Liver (tissue), 9 donors: ENCODE measurements around the gene SMG6. TPM values are rescaled to one million over a fixed set of nuclear protein-coding genes. Genes with fewer than 3 reads are reported as not detected.

ENCODE experiments used
- DNase-seq: peaks from one replicate; pipeline ENCODE4 v3.0.0-alpha.2; 2017; ENCODE audit warnings: low spot score
- H3K27ac ChIP-seq, 2 donors: one replicate each; pipeline ENCODE4 v1.7.0; 2013; ENCODE audit warnings: inconsistent platforms in 2 of 2, low read length in 2 of 2, control low read depth in 1 of 2, low read depth in 1 of 2, mild to moderate bottlenecking in 1 of 2
- H3K27me3 ChIP-seq, 4 donors: one replicate each; pipeline versions ENCODE4 v1.6.1 to v1.7.0; 2013; ENCODE audit warnings: low read length in 3 of 4, inconsistent platforms in 1 of 4, mild to moderate bottlenecking in 1 of 4, moderate library complexity in 1 of 4; ENCODE audit not compliant: control insufficient read depth in 4 of 4, insufficient read depth in 4 of 4
- H3K36me3 ChIP-seq, 4 donors: one replicate each; pipeline versions ENCODE4 v1.6.1 to v1.7.0; 2013; ENCODE audit warnings: low read length in 3 of 4, mild to moderate bottlenecking in 3 of 4, low read depth in 1 of 4, moderate library complexity in 1 of 4; ENCODE audit not compliant: control insufficient read depth in 4 of 4, insufficient read depth in 3 of 4
- H3K4me1 ChIP-seq, 4 donors: one replicate each; pipeline versions ENCODE4 v1.6.1 to v1.7.0; 2013; ENCODE audit warnings: low read length in 3 of 4, mild to moderate bottlenecking in 3 of 4, moderate library complexity in 1 of 4; ENCODE audit not compliant: control insufficient read depth in 4 of 4, insufficient read depth in 4 of 4
- H3K4me3 ChIP-seq, 3 donors: one replicate each; pipeline versions ENCODE4 v1.6.1 to v1.7.0; 2013; ENCODE audit warnings: low read length in 3 of 3, control low read depth in 1 of 3, low read depth in 1 of 3, mild to moderate bottlenecking in 1 of 3
- H3K9ac ChIP-seq, 2 donors: one replicate each; pipeline ENCODE4 v1.7.0; 2013; ENCODE audit warnings: low read length in 2 of 2, mild to moderate bottlenecking in 2 of 2, moderate library complexity in 2 of 2, control low read depth in 1 of 2, low read depth in 1 of 2
- H3K9me3 ChIP-seq, 4 donors: one replicate each; pipeline versions ENCODE4 v1.6.1 to v1.7.0; 2013; ENCODE audit warnings: low read length in 3 of 4; ENCODE audit not compliant: control insufficient read depth in 4 of 4
- EGR1 ChIP-seq, 2 donors: IDR thresholded peaks; 2 replicates each; pipeline ENCODE4 v1.6.1; 2016 to 2018; ENCODE audit warnings: antibody characterized with exemption in 2 of 2, low read depth in 2 of 2
- FOXA1 ChIP-seq: IDR thresholded peaks from 2 replicates; pipeline ENCODE4 v1.6.1; 2016; ENCODE audit warnings: antibody characterized with exemption
- HNF4A ChIP-seq, 2 donors: conservative IDR thresholded peaks; 2 replicates each; pipeline ENCODE4 v1.6.1; 2016; ENCODE audit warnings: antibody characterized with exemption in 2 of 2, mild to moderate bottlenecking in 2 of 2
- JUND ChIP-seq, 2 donors: IDR thresholded peaks; 2 replicates each; pipeline ENCODE4 v1.6.1; 2016; ENCODE audit warnings: antibody characterized with exemption in 2 of 2
- NR2F2 ChIP-seq: IDR thresholded peaks from 2 replicates; pipeline ENCODE4 v1.6.1; 2016; ENCODE audit warnings: antibody characterized with exemption
- RAD21 ChIP-seq, 2 donors: IDR thresholded peaks; 2 replicates each; pipeline ENCODE4 v1.6.1; 2016; ENCODE audit warnings: antibody characterized with exemption in 2 of 2, mild to moderate bottlenecking in 2 of 2
- RXRA ChIP-seq, 2 donors: IDR thresholded peaks; 2 replicates each; pipeline ENCODE4 v1.6.1; 2017 to 2018; ENCODE audit warnings: antibody characterized with exemption in 2 of 2, mild to moderate bottlenecking in 1 of 2
- YY1 ChIP-seq: IDR thresholded peaks from 2 replicates; pipeline ENCODE4 v1.6.1; 2016; ENCODE audit warnings: antibody characterized with exemption, mild to moderate bottlenecking
- WGBS: extraction: QIAGEN DNeasy Blood & Tissue Kit; methylation state at CpG from one replicate; pipeline ENCODE4 v1.1.7; 2013; 5-methylcytosine and 5-hydroxymethylcytosine counted together
- polyA plus RNA-seq, 2 donors: library from polyadenylated mRNA; stranded (reverse) in 1 of 2; unstranded in 1 of 2; fragments of 200-250 nt in 1 of 2; fragments of >200 nt in 1 of 2; fragmentation: Nextera tagmentation in 1 of 2; extraction: Ambion mirVana in 1 of 2; gene quantifications; one replicate each; pipeline versions ENCODE4 v1.2.1 to v1.2.3, GENCODE V29; 2013 to 2015
- total RNA-seq, 2 donors: library from RNA; depleted of rRNA; stranded (reverse); fragments of >200 nt; gene quantifications; one replicate each; pipeline ENCODE4 v1.2.3, GENCODE V29; 2014
- TF ChIP-seq, protein P1 (sequence below): fragments of 150-350 bp; IDR thresholded peaks from 2 replicates; pipeline ENCODE4 v1.5.1; 2017; ENCODE audit warnings: improper control_type of control experiment, low read depth, low read length; ENCODE audit not compliant: missing input control
- TF ChIP-seq, protein P2 (sequence below): IDR thresholded peaks from 2 replicates; pipeline ENCODE4 v1.6.1; 2016; ENCODE audit warnings: antibody characterized with exemption
- TF ChIP-seq, protein P3 (sequence below): IDR thresholded peaks from 2 replicates; pipeline ENCODE4 v1.6.1; 2016; ENCODE audit warnings: antibody characterized with exemption, mild to moderate bottlenecking
- donor health status: healthy.
- donor health status: healthy.
- donor health status: healthy.
- donor health status: healthy.
- donor health status: healthy.

SMG6 gene
- total and polyA plus RNA-seq, 4 donors: 4.9 to 12.0 (median 8.2) TPM

DNA sequence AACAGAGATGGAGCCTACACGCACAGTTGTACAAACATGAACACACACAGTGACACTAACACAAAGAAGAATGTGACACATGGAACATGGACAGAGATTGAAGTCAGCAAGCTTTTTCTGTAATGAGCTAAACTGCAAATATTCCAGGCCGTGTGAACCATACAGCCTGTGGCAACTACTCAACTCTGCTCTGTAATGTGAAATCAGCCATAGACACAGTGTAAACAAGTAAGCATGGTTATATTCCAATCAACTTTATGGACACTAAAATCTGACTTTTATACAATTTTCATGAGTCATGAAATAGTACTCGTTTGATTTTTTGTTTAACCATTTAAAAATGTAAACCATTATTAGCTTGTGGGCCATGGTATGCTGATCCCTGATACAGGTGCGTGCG, 120.2 kb downstream of the SMG6 start:
- Histone ChIP-seq H3K4me1 (peaks cover 10 to 24% (median 20%) of the 10 kb centered on the region in 4 donors), H3K36me3 (peaks cover 0 to 15% (median 12%) of the 10 kb centered on the region in 4 donors), H3K4me3 (no peak overlapping the region), H3K27ac (no peak overlapping the region), H3K27me3 (no peaks in the 10 kb centered on the region), H3K9me3 (no peaks in the 10 kb centered on the region), H3K9ac (no peak overlapping the region)
- 87% methylated on average over 5 of the region's 5 CpGs for WGBS
- DNase-seq: no peak
- TF ChIP-seq, protein P1, sequence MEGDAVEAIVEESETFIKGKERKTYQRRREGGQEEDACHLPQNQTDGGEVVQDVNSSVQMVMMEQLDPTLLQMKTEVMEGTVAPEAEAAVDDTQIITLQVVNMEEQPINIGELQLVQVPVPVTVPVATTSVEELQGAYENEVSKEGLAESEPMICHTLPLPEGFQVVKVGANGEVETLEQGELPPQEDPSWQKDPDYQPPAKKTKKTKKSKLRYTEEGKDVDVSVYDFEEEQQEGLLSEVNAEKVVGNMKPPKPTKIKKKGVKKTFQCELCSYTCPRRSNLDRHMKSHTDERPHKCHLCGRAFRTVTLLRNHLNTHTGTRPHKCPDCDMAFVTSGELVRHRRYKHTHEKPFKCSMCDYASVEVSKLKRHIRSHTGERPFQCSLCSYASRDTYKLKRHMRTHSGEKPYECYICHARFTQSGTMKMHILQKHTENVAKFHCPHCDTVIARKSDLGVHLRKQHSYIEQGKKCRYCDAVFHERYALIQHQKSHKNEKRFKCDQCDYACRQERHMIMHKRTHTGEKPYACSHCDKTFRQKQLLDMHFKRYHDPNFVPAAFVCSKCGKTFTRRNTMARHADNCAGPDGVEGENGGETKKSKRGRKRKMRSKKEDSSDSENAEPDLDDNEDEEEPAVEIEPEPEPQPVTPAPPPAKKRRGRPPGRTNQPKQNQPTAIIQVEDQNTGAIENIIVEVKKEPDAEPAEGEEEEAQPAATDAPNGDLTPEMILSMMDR: no peak
- no peak for TF ChIP-seq JUND (IDR thresholded peaks at IDR 0.05)
- TF ChIP-seq RAD21 (IDR thresholded peaks at IDR 0.05): no peak
- no peak for TF ChIP-seq RXRA (IDR thresholded peaks at IDR 0.05)

DNA sequence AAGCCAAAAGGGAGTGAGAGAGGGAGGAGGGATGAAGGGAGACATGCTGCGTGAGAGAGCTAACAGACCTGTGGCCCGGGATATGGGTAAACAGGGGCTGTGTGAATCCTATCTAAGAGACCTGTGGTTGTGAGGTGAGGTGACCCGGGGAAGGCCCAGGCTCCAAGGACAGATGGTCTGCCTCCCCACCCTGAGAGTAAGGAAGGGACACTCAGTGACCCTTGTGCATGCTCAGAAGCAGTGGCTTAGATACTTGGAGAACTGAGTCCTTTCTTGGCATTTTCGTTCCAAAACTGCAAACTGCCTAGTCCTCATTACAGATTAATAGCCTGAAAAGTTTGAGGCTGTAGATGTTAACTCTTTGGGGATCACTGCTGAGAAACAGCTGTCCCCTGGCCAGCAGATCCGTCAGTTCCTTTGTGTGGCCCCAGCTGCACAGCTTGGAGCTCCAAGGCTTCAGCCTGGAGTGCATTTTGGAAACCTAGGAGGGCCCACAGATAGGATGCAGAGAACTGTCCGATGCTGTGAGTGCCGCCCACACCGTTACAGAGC, 121.6 kb downstream of the SMG6 start:
- no peak overlapping the region for H3K9ac ChIP-seq
- peaks cover 0 to 12% (median 8%) of the 10 kb centered on the region in 4 donors for H3K36me3 ChIP-seq
- no peak overlapping the region for H3K4me3 ChIP-seq
- TF ChIP-seq JUND (IDR thresholded peaks at IDR 0.05): no peak
- no peak for TF ChIP-seq RXRA (IDR thresholded peaks at IDR 0.05)
- no peak for TF ChIP-seq YY1
- TF ChIP-seq FOXA1: no peak
- no peak for TF ChIP-seq NR2F2
- TF ChIP-seq, protein P1: no peak
- no peak for TF ChIP-seq EGR1 (IDR thresholded peaks at IDR 0.05; ENCODE audit: low read depth in 2 of 2)
- no peak for TF ChIP-seq RAD21 (IDR thresholded peaks at IDR 0.05)
- TF ChIP-seq HNF4A (conservative IDR thresholded peaks at IDR 0.05): no peak
- TF ChIP-seq, protein P2, sequence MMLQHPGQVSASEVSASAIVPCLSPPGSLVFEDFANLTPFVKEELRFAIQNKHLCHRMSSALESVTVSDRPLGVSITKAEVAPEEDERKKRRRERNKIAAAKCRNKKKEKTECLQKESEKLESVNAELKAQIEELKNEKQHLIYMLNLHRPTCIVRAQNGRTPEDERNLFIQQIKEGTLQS: no peak
- TF ChIP-seq, protein P3, sequence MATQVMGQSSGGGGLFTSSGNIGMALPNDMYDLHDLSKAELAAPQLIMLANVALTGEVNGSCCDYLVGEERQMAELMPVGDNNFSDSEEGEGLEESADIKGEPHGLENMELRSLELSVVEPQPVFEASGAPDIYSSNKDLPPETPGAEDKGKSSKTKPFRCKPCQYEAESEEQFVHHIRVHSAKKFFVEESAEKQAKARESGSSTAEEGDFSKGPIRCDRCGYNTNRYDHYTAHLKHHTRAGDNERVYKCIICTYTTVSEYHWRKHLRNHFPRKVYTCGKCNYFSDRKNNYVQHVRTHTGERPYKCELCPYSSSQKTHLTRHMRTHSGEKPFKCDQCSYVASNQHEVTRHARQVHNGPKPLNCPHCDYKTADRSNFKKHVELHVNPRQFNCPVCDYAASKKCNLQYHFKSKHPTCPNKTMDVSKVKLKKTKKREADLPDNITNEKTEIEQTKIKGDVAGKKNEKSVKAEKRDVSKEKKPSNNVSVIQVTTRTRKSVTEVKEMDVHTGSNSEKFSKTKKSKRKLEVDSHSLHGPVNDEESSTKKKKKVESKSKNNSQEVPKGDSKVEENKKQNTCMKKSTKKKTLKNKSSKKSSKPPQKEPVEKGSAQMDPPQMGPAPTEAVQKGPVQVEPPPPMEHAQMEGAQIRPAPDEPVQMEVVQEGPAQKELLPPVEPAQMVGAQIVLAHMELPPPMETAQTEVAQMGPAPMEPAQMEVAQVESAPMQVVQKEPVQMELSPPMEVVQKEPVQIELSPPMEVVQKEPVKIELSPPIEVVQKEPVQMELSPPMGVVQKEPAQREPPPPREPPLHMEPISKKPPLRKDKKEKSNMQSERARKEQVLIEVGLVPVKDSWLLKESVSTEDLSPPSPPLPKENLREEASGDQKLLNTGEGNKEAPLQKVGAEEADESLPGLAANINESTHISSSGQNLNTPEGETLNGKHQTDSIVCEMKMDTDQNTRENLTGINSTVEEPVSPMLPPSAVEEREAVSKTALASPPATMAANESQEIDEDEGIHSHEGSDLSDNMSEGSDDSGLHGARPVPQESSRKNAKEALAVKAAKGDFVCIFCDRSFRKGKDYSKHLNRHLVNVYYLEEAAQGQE: no peak
- H3K4me1 ChIP-seq: peaks cover 14 to 38% (median 34%) of the 10 kb centered on the region in 4 donors
- no peaks in the 10 kb centered on the region for H3K27me3 ChIP-seq
- 72% methylated on average over 8 of the region's 8 CpGs for WGBS
- no peaks in the 10 kb centered on the region for H3K9me3 ChIP-seq
- H3K27ac ChIP-seq: peak overlapping the region; percentile 14 to 23
- DNase-seq: no peak
